NCI-H2029 (cell line): ENCODE measurements around the gene PXT1.
"Not testable (repeated sequence)": the region's sequence is repeated elsewhere in the genome, so short reads cannot be mapped to it uniquely, and the experiment has no call there.

Source experiments
- DNase-seq: peaks from one replicate; lab custom pipeline; 2025; lab: John Stamatoyannopoulos, UW

PXT1 gene

DNA sequence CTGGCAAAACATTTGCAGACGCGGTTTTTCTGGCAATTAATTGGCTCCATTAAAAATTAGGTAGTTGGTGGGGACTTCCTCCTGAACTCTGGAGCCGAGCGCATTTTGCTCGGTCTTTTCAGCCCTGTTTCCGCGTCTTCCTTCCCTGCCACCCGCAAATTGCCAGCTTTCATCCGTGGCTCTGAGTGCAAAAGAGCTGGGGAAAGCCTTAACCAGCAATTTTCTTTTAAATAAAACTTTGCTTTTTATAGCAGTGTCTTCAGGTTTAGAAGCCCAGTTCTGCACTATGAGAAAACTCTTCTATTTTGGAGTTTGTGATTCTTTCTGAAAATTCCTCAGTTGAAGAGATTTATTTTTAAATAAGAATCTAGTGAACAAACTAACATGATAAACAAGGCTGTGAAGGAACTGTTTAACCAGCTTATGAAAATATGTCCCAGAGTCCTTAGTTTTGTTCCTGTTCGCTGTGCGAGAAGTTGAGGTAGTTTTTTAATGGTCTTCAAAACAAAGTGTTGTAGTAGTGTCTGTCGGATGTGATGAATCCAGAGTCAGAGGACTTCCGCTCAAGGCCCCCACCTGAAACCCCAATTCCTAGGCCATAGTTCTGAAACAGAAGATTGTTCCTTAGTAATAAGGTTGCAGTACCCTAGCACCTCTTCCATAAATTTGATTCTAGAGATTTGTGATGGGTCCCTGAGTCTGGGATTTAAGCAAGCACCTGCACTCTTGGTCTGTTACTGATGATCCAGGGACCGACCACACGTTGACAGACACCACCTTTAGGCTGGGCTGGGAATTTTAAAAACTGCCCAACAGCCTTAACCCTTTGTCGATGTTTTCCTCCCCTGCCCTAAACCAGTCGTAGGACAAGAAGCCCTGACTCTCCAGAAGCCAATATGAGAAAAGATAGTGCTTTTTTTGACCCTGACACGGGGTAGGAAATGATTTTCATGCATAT is 1.1 kb upstream of the PXT1 start:
- no peak for DNase-seq

DNA sequence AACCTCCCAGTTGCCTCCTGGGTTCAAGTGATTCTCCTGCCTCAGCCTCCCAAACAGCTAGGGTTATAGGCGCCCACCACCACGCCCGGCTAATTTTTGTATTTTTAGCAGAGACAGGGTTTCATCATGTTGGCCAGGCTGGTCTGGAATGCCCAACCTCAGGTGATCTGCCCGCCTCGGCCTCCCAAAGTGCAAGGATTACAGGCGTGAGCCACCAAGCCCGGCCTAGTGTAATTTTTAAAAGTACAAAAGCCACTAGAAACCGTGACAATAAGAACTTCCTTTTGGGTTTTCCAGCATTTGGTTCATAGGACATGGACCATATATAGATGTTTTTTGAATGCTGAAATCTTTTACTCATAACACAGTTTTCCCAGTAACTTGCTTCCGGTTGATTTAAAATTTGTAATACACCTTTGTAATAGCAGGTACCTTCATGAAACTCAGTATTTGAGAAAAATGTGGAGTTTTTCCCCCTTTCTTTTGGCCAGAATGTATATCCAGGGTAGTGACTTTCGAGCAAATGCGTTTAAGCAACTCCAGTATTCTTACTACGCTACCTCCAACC is 467 bp downstream of the PXT1 start:
- DNase-seq, result no peak

DNA sequence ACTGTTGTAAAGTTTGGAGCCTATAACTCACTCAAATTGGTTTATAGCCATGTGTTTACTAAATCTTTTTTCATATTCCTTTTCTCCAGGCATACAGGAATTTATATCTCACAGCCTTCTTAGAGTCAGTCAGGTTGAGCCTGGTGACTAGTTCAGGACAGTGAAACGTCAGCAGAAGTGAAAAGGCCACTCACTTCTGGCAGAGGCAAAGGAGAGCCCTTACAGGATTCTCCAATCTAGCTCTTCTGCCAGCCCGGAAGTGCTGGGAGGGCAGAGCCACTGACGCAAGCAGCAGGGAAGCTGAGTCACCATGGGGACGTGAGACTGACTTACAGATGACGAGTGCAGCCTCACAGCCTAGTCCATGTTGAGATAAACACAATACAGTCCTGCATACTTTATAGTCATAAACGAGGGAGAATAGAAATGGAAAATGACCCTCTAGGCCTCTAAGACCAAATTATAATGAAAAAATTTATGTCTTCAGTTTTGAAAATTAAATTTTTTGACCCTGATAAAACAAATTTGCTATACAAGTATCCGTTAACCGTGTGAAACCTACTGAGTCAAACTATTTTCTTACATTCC is 1.3 kb downstream of the PXT1 start:
- DNase-seq, result peak; percentile 96

DNA sequence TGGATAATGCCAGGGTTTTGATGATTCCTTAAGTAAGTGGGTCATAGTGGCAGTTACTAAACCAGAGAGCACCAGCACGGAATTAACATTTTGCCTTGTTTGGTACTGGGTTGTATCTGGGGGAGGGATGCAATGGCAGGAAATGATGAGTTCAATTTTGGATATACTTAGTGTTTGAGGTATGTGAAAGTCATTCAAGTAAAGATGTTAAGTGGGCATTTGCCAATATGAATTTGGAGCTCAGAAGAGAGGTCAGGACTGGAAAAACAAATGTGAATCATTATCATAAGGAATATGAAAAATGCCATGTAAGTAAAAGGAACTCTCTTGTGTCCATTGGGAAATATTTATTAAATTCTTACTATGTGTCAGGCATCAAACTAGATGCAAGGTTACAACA is 6.2 kb downstream of the PXT1 start:
- DNase-seq, result no peak

DNA sequence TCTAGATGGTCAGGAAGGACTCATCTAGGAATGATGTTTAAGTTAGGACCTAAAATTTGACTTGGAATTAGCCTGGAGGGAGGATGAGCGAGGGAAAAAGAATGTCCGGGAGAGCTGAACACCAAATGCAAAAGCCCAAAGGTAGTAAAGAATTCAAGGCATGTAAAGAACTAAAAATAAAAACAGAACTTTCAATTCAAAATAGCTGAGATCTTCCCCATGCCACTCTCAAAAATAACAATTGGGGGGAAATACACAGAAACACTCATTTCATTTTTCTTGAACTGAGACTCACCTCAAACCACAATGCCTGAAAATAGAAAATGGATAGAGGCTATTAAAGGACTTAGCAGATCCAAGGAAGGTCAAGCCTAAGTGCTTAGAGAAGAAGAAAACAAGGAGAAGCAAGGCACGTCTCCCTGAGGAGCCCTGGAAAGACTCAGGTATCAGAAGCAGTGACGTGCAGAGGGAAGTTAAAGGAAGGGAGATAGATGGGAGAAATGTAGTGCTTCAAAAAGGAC is 10.4 kb downstream of the PXT1 start:
- no peak for DNase-seq

DNA sequence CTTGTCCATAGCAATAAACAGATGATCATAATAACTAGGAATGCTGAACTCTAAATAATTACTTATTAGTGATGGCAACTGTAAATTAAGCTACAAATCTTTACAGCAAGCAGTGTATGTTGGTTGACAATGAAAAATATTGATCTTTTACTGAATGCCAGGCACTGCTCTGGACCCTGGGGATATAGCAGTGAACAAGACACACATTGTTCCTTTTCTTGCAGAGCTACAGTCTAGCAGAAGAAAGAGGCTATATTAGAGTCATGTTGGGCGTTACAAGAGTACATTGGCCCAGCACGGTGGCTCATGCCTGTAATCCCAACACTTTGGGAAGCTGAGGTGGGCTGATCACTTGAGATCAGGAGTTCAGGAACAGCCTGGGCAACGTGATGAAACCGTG is 11.5 kb downstream of the PXT1 start:
- DNase-seq, result no peak

DNA sequence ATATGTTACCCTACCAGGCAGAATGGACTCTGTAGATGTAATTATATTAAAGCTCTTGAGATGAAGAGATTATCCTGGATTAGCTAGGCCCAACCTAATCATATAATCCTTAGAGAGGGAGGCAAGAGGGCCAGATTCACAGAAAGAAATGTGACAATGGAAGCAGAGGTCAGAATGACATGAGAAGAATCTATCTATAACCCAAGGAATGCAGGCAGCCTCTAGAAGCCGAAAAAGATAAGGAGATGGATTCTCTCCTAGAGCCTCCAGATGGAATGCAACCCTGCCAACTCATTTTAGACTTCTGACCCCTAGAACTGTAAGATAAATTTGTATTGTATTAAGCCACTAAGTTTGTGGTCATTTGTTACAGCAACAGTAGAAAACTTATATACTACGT is 12.3 kb downstream of the PXT1 start:
- DNase-seq, result no peak

DNA sequence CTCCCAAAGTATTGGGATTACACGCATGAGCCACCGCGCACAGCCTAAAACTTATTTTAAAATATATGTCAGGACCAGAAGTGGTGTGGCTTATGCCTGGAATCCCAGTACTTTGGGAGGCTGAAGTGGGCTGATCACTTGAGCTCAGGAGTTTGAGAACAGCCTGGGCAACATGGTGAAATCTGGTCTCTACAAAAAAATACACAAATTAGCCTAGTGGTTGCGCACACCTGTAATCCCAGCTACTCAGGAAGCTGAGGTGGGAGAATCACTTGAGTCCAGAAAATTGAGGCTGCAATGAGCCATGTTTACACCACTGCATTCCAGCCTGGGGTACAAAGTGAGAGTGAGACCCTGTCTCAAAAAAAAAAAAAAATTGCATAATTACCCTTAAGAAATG is 13.7 kb downstream of the PXT1 start:
- no peak for DNase-seq

DNA sequence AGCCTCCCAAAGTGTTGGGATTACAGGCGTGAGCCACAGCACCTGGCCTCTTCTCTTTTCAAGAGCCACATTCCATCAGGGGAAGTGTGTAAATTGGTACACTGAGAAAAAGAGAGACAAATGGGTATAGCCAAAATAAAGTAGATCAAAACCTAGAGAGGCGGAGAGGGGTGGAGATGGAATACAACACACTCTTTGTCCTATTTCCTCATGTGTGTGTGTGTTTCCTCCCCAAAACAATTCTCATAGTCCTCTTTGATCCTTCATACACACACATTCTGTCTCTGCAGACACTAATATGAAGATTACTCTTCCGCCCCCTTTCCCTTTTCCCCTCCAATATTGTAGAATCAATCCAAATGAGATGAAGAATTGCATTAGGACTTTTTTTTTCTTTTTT is 16.0 kb downstream of the PXT1 start:
- DNase-seq, result no peak

DNA sequence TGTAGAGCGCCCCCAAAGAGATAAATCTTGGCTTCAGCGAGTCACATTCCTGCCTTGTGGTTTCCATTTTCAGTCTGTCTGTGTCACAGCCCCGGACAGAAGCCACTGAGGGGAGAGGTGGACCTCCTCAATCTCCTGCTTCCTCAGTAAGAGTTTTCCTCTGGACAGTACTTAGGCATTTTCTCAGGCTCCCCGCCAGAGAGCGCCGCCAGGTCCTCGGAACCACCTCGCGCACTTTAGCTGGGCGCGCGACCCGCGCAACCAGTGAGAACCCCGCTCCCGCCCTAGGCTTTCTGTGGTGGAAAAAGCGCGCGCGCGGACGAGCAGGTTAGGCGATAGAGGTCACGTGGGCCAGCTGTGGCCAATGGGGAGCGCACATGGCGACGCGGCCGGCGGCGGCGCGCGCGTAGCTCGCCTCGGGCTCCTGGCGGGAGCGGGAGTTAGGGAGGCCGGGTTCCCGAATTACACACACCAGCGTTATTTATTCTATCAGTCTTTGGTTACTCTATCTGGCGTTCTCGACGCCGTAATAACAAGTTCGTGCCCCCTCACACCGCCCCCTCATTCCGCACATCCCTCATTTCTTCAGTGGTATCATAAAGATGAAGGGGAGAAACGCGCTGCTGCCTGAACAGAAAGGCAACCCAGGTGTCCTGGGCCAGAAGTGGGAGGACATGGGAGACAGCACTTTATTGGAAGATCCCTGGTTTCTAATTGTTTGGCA is 19.4 kb downstream of the PXT1 start:
- DNase-seq, result peak; percentile 98

DNA sequence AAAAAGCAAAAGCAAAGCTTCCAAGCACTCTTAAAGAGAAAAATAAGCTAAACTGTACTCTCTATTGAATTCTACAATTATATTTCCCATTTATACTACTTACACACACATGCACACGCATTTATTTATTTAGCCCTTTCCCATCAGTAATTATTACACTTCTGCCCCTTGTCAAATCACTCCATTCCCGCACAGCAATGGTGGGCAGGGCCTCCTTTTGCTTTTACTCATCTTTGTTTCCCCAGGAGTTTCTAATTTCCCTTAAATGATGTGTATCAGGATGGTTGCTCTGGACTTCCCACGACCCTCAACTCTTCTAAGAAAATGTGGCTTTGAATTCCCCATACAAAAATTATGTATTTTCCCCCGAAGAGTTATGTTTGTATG is 19.9 kb downstream of the PXT1 start:
- no peak for DNase-seq

DNA sequence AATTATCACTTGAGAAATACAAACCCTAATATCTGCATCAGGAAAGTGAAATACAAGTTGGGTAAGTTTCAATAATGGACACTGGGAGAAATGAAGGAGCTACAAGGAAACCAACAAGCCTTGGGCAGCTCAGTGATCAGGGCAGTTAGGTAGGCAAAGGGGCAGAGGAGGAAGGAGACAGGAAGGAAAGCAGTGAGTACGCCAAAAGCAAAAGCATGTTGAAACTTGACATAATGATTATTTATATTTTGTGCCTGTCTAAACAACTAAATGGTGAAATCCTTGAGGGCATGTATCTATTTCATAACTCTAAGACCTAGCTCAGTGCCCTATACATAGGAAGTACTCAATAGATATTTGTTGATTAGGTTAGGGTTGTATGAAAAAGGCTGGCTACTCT is 23.3 kb downstream of the PXT1 start:
- DNase-seq, result no peak

DNA sequence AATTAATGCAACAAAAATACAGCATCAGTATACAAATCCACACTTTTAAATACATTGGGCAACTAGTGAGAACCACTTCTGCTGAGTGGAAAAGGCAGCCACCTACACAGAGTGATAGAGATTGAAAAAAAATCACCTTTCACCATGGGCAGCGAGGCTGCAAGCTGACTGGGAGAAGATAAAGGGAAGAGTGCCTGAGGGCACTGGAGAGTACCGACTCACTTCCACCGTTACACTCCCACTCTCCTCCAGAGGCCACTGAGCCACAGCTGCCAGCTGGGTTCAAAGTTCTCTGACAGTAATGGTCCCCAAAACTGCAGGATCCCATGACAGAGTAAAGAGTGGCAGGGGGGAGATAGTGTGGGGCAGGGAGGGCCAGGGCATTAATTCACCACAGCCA is 24.1 kb downstream of the PXT1 start:
- no peak for DNase-seq

DNA sequence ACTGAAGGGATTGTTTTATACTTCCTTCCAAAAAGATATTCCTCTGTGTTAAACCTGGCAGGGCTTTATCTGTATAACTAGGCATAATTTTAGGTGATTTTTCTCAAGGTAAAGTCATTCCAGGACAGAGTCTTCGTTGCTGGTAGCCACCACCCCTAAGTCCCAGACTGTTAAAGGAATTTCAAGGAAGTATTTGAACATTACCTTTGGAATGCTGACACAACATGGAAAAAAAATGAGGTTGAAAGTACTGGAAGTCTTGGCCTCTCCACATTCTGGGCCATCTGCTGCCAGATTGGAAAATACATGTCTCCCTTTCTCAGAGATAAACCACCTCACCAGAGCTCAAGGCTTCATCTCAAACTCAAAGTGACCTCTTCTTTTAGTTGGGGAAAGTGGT is 28.2 kb downstream of the PXT1 start:
- DNase-seq, result no peak

DNA sequence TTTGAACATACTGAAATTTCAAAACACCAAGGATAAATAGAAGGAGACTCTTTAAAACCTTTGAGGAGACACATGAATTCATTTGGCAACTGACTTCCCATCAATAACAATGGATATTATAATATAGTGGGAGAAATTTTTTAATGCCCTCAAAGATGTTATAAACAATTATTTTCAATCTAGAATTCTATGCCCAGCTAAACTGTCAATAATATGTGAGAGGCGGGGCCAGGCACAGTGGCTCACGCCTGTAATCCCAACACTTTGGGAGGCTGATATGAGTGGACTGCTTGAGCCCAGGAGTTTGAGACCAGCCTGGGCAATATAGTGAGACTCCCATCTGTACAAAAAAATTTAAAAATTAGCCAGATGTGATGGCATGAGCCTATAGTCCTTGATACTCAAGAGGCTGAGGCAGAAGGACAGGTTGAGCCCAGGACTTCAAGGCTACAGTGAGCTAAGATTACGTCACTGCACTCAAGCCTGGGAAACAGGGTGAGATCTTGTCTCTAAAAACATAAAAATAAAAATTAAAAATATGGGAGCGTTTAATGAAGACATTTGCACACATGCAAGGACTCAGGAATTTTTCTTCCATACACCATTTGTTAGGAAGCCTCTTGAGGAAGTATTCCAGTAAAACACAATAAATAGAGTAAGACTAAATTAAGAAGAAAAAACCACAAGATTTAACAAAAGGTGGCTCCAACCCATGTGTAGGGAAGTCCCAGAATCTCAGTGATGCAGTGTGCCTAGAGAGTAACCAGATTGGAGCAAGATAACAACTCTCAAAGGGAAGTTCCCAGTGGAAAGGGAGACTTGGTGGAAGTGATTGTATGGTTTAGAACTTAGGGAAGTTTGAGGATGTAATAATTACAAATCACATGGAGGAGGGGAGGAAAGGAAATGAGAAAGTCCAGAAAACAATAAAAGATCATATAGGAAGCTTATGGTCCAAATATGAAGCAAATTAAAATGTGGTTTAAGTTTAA is 28.9 kb downstream of the PXT1 start:
- no peak for DNase-seq

DNA sequence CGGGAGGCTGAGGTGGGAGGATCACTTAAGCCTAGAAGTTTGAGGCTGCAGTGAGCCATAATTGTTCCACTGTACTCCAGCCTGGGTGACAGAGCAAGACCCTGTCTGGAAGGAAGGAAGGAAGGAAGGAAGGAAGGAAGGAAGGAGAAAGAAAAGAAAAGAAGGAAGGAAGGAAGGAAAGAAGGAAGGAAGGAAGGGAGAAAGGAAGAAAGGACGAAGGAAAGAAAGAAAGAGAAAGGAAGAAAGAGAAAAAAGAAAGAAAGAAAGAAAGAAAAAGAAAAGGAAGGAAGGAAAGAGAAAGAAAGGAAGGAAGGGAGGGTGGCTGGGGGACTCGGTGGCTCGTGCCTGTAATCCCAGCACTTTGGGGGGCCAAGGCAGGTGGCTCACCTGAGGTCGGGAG is 32.9 kb downstream of the PXT1 start:
- not testable (repeated sequence) for DNase-seq

DNA sequence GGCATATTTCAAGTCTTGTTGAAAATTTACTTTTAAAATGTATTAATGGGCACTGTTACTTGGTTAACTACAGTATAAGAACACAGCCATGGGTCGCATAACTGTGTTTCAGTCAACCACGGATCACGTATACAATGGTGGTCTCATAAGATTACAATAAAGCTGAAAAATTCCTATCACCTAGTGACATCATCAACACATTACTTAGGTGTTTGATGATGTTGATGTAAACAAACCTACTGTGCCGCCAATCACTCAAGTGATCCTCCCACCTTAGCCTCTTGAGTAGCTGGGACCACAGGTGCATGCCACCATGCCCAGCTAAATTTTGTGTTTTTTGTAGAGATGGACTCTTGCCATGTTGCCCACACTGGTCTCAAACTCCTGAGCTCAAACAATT is 38.5 kb downstream of the PXT1 start:
- DNase-seq, result no peak

DNA sequence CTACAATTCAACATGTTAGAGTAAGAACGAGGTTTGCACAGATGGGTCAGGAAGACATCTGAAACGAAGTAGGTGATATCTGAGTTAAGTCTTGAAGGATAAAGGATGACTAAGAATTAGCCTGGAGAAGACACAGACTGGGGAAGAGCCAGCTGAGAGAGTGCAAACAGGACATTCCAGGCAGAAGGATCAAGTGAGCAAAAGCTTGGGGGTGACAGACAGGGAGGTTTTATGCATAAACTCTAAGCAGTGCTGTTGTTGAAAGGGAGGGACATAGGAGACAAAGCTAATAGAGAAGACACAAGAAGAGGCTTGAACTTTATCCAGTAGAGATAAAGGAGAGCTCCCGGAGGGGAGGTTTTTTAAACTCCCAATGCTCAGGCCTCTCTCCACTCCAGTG is 40.2 kb downstream of the PXT1 start:
- DNase-seq, result no peak

DNA sequence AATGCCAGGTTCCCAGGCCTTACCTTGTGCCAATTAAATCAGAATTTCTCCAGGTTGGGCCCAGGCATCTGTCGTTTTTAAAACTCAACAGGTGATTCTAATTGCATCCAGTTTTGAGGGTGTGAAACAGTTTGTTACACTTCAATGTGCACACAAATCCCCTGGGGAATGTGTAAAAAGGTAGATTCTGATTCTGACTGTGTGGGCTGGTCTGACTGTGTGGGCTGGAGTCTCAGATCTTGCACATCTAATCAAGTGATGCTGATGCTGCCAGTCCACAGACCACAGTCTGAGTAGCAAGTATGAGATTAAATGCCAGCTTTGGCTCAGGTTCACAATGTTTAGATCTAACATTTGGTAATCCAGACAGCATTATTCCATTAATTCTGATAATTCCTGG is 42.7 kb downstream of the PXT1 start:
- DNase-seq, result no peak

DNA sequence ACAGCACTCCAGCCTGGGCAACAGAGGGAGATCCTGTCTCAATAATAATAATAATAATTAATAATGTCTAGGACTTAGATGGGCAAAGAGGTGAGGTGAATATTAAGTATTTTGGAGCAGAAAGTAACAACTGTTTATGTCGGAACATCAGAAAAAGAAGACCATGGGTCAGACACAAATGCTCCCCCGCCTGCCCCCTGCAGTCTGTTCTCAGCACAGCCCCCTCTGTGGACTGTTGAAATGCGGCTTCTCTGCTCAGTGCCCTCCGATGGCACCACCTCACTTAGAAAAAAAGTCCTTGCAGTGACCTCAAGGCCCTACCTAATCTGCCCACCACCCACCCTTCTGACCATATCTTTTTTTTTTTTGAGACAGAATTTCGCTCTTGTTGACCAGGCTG is 50.0 kb downstream of the PXT1 start:
- DNase-seq, result no peak

DNA sequence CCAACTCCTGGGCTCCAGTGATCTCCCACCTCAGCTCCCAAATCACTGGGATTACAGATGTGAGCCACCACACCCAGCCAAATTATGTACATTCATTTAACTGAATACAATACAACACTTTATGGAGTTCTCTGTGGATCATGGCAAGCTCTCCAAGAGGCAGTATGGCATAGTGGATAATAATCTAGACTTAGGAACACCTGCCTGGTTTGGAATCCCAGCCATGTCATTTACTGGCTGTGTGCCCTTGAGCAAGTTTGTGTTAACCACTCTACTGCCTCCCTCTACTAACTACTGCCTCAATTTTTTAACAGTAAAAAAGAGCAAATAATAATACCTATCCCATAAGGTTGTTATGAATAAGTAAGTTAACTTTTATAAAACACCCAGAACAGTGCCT is 53.3 kb downstream of the PXT1 start:
- DNase-seq, result no peak
